Liver (tissue), 9 donors: ENCODE measurements around the gene MEGF11. TPM values are rescaled to one million over a fixed set of nuclear protein-coding genes. Genes with fewer than 3 reads are reported as not detected.

ENCODE experiments used
- DNase-seq: peaks from one replicate; pipeline ENCODE4 v3.0.0-alpha.2; 2017; ENCODE audit warnings: low spot score
- H3K27ac ChIP-seq, 2 donors: one replicate each; pipeline ENCODE4 v1.7.0; 2013; ENCODE audit warnings: inconsistent platforms in 2 of 2, low read length in 2 of 2, control low read depth in 1 of 2, low read depth in 1 of 2, mild to moderate bottlenecking in 1 of 2
- H3K27me3 ChIP-seq, 4 donors: one replicate each; pipeline versions ENCODE4 v1.6.1 to v1.7.0; 2013; ENCODE audit warnings: low read length in 3 of 4, inconsistent platforms in 1 of 4, mild to moderate bottlenecking in 1 of 4, moderate library complexity in 1 of 4; ENCODE audit not compliant: control insufficient read depth in 4 of 4, insufficient read depth in 4 of 4
- H3K36me3 ChIP-seq, 4 donors: one replicate each; pipeline versions ENCODE4 v1.6.1 to v1.7.0; 2013; ENCODE audit warnings: low read length in 3 of 4, mild to moderate bottlenecking in 3 of 4, low read depth in 1 of 4, moderate library complexity in 1 of 4; ENCODE audit not compliant: control insufficient read depth in 4 of 4, insufficient read depth in 3 of 4
- H3K4me1 ChIP-seq, 4 donors: one replicate each; pipeline versions ENCODE4 v1.6.1 to v1.7.0; 2013; ENCODE audit warnings: low read length in 3 of 4, mild to moderate bottlenecking in 3 of 4, moderate library complexity in 1 of 4; ENCODE audit not compliant: control insufficient read depth in 4 of 4, insufficient read depth in 4 of 4
- H3K4me3 ChIP-seq, 3 donors: one replicate each; pipeline versions ENCODE4 v1.6.1 to v1.7.0; 2013; ENCODE audit warnings: low read length in 3 of 3, control low read depth in 1 of 3, low read depth in 1 of 3, mild to moderate bottlenecking in 1 of 3
- H3K9ac ChIP-seq, 2 donors: one replicate each; pipeline ENCODE4 v1.7.0; 2013; ENCODE audit warnings: low read length in 2 of 2, mild to moderate bottlenecking in 2 of 2, moderate library complexity in 2 of 2, control low read depth in 1 of 2, low read depth in 1 of 2
- H3K9me3 ChIP-seq, 4 donors: one replicate each; pipeline versions ENCODE4 v1.6.1 to v1.7.0; 2013; ENCODE audit warnings: low read length in 3 of 4; ENCODE audit not compliant: control insufficient read depth in 4 of 4
- CTCF ChIP-seq: fragments of 150-350 bp; IDR thresholded peaks from 2 replicates; pipeline ENCODE4 v1.5.1; 2017; ENCODE audit warnings: improper control_type of control experiment, low read depth, low read length; ENCODE audit not compliant: missing input control
- FOXA1 ChIP-seq: IDR thresholded peaks from 2 replicates; pipeline ENCODE4 v1.6.1; 2016; ENCODE audit warnings: antibody characterized with exemption
- FOXA2 ChIP-seq: IDR thresholded peaks from 2 replicates; pipeline ENCODE4 v1.6.1; 2016; ENCODE audit warnings: antibody characterized with exemption
- GABPA ChIP-seq, 2 donors: IDR thresholded peaks in 1 of 2; conservative IDR thresholded peaks in 1 of 2; 2 replicates each; pipeline ENCODE4 v1.6.1; 2016; ENCODE audit warnings: antibody characterized with exemption in 2 of 2, mild to moderate bottlenecking in 1 of 2, moderate library complexity in 1 of 2
- HNF4A ChIP-seq, 2 donors: conservative IDR thresholded peaks; 2 replicates each; pipeline ENCODE4 v1.6.1; 2016; ENCODE audit warnings: antibody characterized with exemption in 2 of 2, mild to moderate bottlenecking in 2 of 2
- HNF4G ChIP-seq: IDR thresholded peaks from 2 replicates; pipeline ENCODE4 v1.6.1; 2016; ENCODE audit warnings: antibody characterized with exemption
- JUND ChIP-seq, 2 donors: IDR thresholded peaks; 2 replicates each; pipeline ENCODE4 v1.6.1; 2016; ENCODE audit warnings: antibody characterized with exemption in 2 of 2
- NR2F2 ChIP-seq: IDR thresholded peaks from 2 replicates; pipeline ENCODE4 v1.6.1; 2016; ENCODE audit warnings: antibody characterized with exemption
- RAD21 ChIP-seq, 2 donors: IDR thresholded peaks; 2 replicates each; pipeline ENCODE4 v1.6.1; 2016; ENCODE audit warnings: antibody characterized with exemption in 2 of 2, mild to moderate bottlenecking in 2 of 2
- RXRA ChIP-seq, 2 donors: IDR thresholded peaks; 2 replicates each; pipeline ENCODE4 v1.6.1; 2017 to 2018; ENCODE audit warnings: antibody characterized with exemption in 2 of 2, mild to moderate bottlenecking in 1 of 2
- SP1 ChIP-seq: IDR thresholded peaks from 2 replicates; pipeline ENCODE4 v1.6.1; 2018; ENCODE audit warnings: antibody characterized with exemption, mild to moderate bottlenecking
- YY1 ChIP-seq: IDR thresholded peaks from 2 replicates; pipeline ENCODE4 v1.6.1; 2016; ENCODE audit warnings: antibody characterized with exemption, mild to moderate bottlenecking
- ZBTB33 ChIP-seq: IDR thresholded peaks from 2 replicates; pipeline ENCODE4 v1.6.1; 2016; ENCODE audit warnings: antibody characterized with exemption
- WGBS: extraction: QIAGEN DNeasy Blood & Tissue Kit; methylation state at CpG from one replicate; pipeline ENCODE4 v1.1.7; 2013; 5-methylcytosine and 5-hydroxymethylcytosine counted together
- polyA plus RNA-seq, 2 donors: library from polyadenylated mRNA; stranded (reverse) in 1 of 2; unstranded in 1 of 2; fragments of 200-250 nt in 1 of 2; fragments of >200 nt in 1 of 2; fragmentation: Nextera tagmentation in 1 of 2; extraction: Ambion mirVana in 1 of 2; gene quantifications; one replicate each; pipeline versions ENCODE4 v1.2.1 to v1.2.3, GENCODE V29; 2013 to 2015
- total RNA-seq, 2 donors: library from RNA; depleted of rRNA; stranded (reverse); fragments of >200 nt; gene quantifications; one replicate each; pipeline ENCODE4 v1.2.3, GENCODE V29; 2014
- TF ChIP-seq, protein P1 (sequence below): IDR thresholded peaks from 2 replicates; pipeline ENCODE4 v1.6.1; 2016; ENCODE audit warnings: antibody characterized with exemption
- TF ChIP-seq, protein P2 (sequence below): IDR thresholded peaks from 2 replicates; pipeline ENCODE4 v1.6.1; 2016; ENCODE audit warnings: antibody characterized with exemption
- TF ChIP-seq, protein P3 (sequence below): IDR thresholded peaks from 2 replicates; pipeline ENCODE4 v1.6.1; 2016; ENCODE audit warnings: antibody characterized with exemption, mild to moderate bottlenecking
- donor health status: healthy.
- donor health status: healthy.
- donor health status: healthy.
- donor health status: healthy.
- donor health status: healthy.

Gene MEGF11
- total and polyA plus RNA-seq, 4 donors = under 0.01 to 0.51 (median 0.03) TPM; not detected in 1

- no peaks in the 10 kb centered on the region for H3K36me3 ChIP-seq
- H3K27me3 ChIP-seq = no peaks in the 10 kb centered on the region
- H3K27ac ChIP-seq = no peak overlapping the region
- peaks cover 0 to 6% (median 2%) of the 10 kb centered on the region in 4 donors for H3K9me3 ChIP-seq
- H3K4me3 ChIP-seq = no peak overlapping the region
- H3K9ac ChIP-seq = no peak overlapping the region
- no peaks in the 10 kb centered on the region for H3K4me1 ChIP-seq
- no peak for DNase-seq
- TF ChIP-seq HNF4G (no peak), YY1 (no peak), ZBTB33 (no peak), RXRA (IDR thresholded peaks at IDR 0.05) (no peak), NR2F2 (no peak), RAD21 (IDR thresholded peaks at IDR 0.05) (no peak), FOXA1 (no peak), SP1 (no peak), GABPA (IDR thresholded peaks at IDR 0.05 in 1 of 2, conservative IDR thresholded peaks at IDR 0.05 in 1 of 2) (no peak)
- TF ChIP-seq, protein P1, sequence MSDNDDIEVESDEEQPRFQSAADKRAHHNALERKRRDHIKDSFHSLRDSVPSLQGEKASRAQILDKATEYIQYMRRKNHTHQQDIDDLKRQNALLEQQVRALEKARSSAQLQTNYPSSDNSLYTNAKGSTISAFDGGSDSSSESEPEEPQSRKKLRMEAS = no peak
- TF ChIP-seq, protein P2, sequence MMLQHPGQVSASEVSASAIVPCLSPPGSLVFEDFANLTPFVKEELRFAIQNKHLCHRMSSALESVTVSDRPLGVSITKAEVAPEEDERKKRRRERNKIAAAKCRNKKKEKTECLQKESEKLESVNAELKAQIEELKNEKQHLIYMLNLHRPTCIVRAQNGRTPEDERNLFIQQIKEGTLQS = no peak
- WGBS = 87% methylated on average over 13 of the region's 13 CpGs
Observed at GRCh38 chr15:66228807-66229735, 24.5 kb downstream of the MEGF11 start.

- TF ChIP-seq JUND (IDR thresholded peaks at IDR 0.05) = no peak
- TF ChIP-seq HNF4A (conservative IDR thresholded peaks at IDR 0.05) = no peak
- TF ChIP-seq YY1 = no peak
- TF ChIP-seq FOXA1 = no peak
- TF ChIP-seq NR2F2 = no peak
- TF ChIP-seq, protein P1 = no peak
- TF ChIP-seq, protein P3, sequence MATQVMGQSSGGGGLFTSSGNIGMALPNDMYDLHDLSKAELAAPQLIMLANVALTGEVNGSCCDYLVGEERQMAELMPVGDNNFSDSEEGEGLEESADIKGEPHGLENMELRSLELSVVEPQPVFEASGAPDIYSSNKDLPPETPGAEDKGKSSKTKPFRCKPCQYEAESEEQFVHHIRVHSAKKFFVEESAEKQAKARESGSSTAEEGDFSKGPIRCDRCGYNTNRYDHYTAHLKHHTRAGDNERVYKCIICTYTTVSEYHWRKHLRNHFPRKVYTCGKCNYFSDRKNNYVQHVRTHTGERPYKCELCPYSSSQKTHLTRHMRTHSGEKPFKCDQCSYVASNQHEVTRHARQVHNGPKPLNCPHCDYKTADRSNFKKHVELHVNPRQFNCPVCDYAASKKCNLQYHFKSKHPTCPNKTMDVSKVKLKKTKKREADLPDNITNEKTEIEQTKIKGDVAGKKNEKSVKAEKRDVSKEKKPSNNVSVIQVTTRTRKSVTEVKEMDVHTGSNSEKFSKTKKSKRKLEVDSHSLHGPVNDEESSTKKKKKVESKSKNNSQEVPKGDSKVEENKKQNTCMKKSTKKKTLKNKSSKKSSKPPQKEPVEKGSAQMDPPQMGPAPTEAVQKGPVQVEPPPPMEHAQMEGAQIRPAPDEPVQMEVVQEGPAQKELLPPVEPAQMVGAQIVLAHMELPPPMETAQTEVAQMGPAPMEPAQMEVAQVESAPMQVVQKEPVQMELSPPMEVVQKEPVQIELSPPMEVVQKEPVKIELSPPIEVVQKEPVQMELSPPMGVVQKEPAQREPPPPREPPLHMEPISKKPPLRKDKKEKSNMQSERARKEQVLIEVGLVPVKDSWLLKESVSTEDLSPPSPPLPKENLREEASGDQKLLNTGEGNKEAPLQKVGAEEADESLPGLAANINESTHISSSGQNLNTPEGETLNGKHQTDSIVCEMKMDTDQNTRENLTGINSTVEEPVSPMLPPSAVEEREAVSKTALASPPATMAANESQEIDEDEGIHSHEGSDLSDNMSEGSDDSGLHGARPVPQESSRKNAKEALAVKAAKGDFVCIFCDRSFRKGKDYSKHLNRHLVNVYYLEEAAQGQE = no peak
- no peak for TF ChIP-seq CTCF
- TF ChIP-seq, protein P2 = no peak
- TF ChIP-seq RAD21 (IDR thresholded peaks at IDR 0.05) = no peak
- TF ChIP-seq SP1 = no peak
- no peak for TF ChIP-seq ZBTB33
- no peak for TF ChIP-seq FOXA2
- no peak for TF ChIP-seq GABPA (IDR thresholded peaks at IDR 0.05 in 1 of 2, conservative IDR thresholded peaks at IDR 0.05 in 1 of 2)
- WGBS = 85% methylated on average over 8 of the region's 8 CpGs
- no peak for DNase-seq
- H3K27me3 ChIP-seq = no peaks in the 10 kb centered on the region
- H3K9ac ChIP-seq = no peak overlapping the region
- H3K27ac ChIP-seq = no peak overlapping the region
- no peaks in the 10 kb centered on the region for H3K36me3 ChIP-seq
- H3K4me1 ChIP-seq = no peaks in the 10 kb centered on the region
- no peak overlapping the region for H3K4me3 ChIP-seq
- peaks cover 0 to 6% (median 2%) of the 10 kb centered on the region in 4 donors for H3K9me3 ChIP-seq
Observed at GRCh38 chr15:66226736-66227135, 26.8 kb downstream of the MEGF11 start.
